UCSD-AML1 (cell line): ENCODE measurements around the gene WDR64.

Experiments
- DNase-seq: peaks from one replicate; lab custom pipeline; 2025; ENCODE audit not compliant: unreplicated experiment; lab: John Stamatoyannopoulos, UW

WDR64 gene

GRCh38 chr1:241836941-241837340, 184.9 kb downstream of the WDR64 start:
- DNase-seq: no peak

- DNase-seq: no peak
Observed at GRCh38 chr1:241837416-241837815, 185.3 kb downstream of the WDR64 start.

- no peak for DNase-seq
Observed at GRCh38 chr1:241837901-241838300, 185.8 kb downstream of the WDR64 start.

- no peak for DNase-seq
Observed at GRCh38 chr1:241838897-241839296, 186.8 kb downstream of the WDR64 start.

GRCh38 chr1:241839369-241839979, 187.4 kb downstream of the WDR64 start:
- DNase-seq: no peak

- no peak for DNase-seq
Observed at GRCh38 chr1:241840164-241840563, 188.1 kb downstream of the WDR64 start.

- DNase-seq: no peak
Observed at GRCh38 chr1:241841691-241842090, 189.6 kb downstream of the WDR64 start.

GRCh38 chr1:241842565-241842964, 190.5 kb downstream of the WDR64 start:
- no peak for DNase-seq

GRCh38 chr1:241844593-241844992, 192.5 kb downstream of the WDR64 start:
- DNase-seq: no peak

- no peak for DNase-seq
Observed at GRCh38 chr1:241846375-241846774, 194.3 kb downstream of the WDR64 start.

GRCh38 chr1:241846862-241847539, 194.9 kb downstream of the WDR64 start:
- DNase-seq: no peak

GRCh38 chr1:241847540-241847795, 195.4 kb downstream of the WDR64 start:
- no peak for DNase-seq

- DNase-seq: peak; percentile 95
Observed at GRCh38 chr1:241847796-241848685, 196.0 kb downstream of the WDR64 start, which contains the start of gene EXO1. EXO1 (plus strand) TSS chr1:241848204; CDS start chr1:241850426, 2,222 bp downstream.

- DNase-seq: no peak
Observed at GRCh38 chr1:241848686-241849344, 196.7 kb downstream of the WDR64 start.

- no peak for DNase-seq
Observed at GRCh38 chr1:241849345-241849695, 197.2 kb downstream of the WDR64 start.
